Measurements from ENCODE around the gene CCDC51.

The CCDC51 gene

GRCh38 chr3:48398701-48399386 lies 41.1 kb downstream of the CCDC51 start:
- no peak overlapping the region for H3K4me3 ChIP-seq (ENCODE audit: low read length)
- DNase-seq (ENCODE audit: low read depth, low spot score): no peak

DNA sequence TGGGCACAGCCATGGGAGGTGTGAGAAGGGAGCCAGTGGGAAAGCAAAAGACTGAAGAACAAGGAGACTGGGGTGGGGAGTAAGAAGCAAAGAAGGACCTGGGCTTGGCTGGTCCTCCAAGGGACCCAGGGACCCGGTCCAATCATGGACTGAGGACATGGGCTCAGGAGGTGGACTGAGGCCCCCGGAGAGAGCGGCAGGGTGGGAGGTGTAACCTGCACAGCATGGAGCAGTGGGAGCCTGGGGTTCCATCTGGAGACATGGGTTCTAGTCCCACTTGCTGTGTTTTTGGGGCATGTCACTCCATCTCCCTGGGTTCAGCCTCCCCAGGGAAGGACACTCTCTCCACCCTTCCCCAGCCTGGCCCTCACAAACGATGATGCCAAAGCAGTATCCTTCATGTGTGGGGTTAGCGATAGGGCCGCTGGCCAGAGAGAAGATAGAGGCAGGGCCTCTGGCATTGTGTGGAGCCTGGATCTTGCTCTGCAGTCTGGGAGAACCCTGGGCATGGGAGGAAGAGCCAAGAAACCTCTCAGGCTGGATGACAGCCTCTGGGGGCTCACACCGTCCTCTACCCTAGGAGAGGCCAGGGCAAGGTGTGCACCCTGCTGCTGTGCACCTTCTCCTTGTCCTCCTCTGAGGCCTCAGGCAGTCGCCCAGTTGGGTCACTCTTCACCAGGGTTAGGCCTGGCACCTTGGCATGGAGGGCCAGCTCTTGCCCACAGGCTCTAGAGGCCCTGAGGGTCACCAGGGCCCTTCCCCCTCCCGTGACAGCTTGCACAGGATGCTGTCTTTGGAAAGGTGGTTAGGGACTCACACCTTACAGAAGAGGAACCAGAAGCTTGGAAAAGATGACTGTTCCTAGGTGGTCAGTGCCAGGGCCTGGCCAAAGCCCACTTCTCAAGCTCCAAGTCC lies 41.9 kb downstream of the CCDC51 start:
- no peak overlapping the region for H3K4me3 ChIP-seq (ENCODE audit: low read length)
- no peak for DNase-seq (ENCODE audit: low read depth, low spot score)

DNA sequence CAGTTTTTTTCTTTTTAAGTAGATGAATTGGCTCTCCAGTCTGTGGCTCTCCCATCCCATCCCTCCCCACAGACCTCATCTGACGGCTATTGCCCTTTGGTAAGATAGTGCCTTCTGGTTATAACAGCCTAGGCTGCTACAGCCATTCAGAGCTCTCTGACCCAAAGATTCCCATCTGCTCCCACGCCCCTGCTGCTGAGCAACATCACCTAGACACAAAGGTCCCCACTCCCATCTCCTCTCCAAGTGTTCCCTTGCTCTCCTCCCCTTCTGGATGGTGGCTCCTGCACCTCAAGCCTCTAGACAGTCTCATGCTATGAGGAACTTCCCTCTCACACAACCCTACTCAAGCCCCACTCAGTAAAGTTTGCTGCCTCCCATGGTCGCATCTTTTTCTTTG lies 44.2 kb downstream of the CCDC51 start:
- H3K4me3 ChIP-seq (ENCODE audit: low read length): no peak overlapping the region
- DNase-seq (ENCODE audit: low read depth, low spot score): no peak

- no peak overlapping the region for H3K4me3 ChIP-seq (ENCODE audit: low read length)
- no peak for DNase-seq (ENCODE audit: low read depth, low spot score)
Measured at GRCh38 chr3:48394391-48394790, 45.5 kb downstream of the CCDC51 start.

DNA sequence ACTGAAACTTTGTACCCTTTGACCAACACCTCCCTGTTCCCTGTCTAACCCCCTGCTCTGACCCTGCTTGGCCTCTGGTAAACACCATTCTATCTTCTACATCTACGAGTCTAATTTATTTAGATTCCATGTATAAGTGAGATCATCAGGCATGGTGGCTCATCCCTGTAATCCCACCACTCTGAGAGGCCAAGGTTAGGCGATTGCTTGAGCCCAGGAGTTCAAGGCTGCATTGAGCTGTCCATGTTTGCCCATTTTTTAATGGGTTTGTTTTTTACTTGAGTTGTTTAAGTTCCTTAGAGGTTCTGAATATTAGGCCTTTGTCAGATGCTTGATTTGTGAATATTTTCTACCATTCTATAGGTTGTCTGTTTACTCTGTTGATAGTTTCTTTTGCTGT lies 51.0 kb downstream of the CCDC51 start:
- no peak overlapping the region for H3K4me3 ChIP-seq (ENCODE audit: low read length)
- DNase-seq (ENCODE audit: low read depth, low spot score): no peak

DNA sequence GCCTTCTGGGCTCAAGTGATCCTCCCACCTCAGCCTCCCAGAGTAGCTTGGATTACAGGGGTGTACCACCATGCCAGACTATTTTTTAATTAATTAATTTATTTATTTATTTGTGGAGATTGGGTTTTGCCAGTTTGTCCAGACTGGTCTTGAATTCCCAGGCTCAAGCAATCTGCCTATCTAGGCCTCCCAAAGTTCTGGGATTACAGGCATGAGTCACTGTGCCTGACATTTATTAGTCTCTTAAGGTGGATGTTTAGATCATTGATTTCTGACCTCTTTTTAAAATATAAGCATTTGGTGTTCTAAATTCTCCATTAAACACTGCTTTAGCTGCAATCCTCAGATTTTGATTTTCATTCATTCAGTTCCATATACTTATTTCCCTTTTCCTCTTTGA lies 52.3 kb downstream of the CCDC51 start:
- DNase-seq (ENCODE audit: low read depth, low spot score): no peak
- no peak overlapping the region for H3K4me3 ChIP-seq (ENCODE audit: low read length)
